ENCODE measurements around the gene VASH1.

GRCh38 chr14:76782885-76783566 lies 21.8 kb downstream of the VASH1 start:
- TF ChIP-seq NFIC (IDR thresholded peaks at IDR 0.05; ENCODE audit: borderline replicate concordance) (no peak), RCOR1 (IDR thresholded peaks at IDR 0.05; ENCODE audit: low read length) (no peak), CTCF (IDR thresholded peaks at IDR 0.05) (no peak), MAX (IDR thresholded peaks at IDR 0.05; ENCODE audit: low read depth) (no peak), EP300 (IDR thresholded peaks at IDR 0.05; ENCODE audit: borderline replicate concordance in 1 of 2, low read depth in 1 of 2, low read length in 1 of 2) (no peak), REST (IDR thresholded peaks at IDR 0.05; ENCODE audit: low read depth, low read length) (no peak), SMC3 (IDR thresholded peaks at IDR 0.05; ENCODE audit: low read depth, low read length) (no peak), RAD21 (IDR thresholded peaks at IDR 0.05; ENCODE audit: low read length) (no peak), POLR2AphosphoS5 (IDR thresholded peaks at IDR 0.05; ENCODE audit: low read depth, low read length) (no peak), YY1 (IDR thresholded peaks at IDR 0.05; ENCODE audit: low read depth) (no peak), TCF12 (IDR thresholded peaks at IDR 0.05) (no peak), USF2 (IDR thresholded peaks at IDR 0.05; ENCODE audit: borderline replicate concordance, low read depth, low read length) (no peak), EZH2phosphoT487 (IDR thresholded peaks at IDR 0.05; ENCODE audit: borderline replicate concordance, low read depth) (no peak), CHD2 (IDR thresholded peaks at IDR 0.05; ENCODE audit: low read length, partially characterized antibody) (no peak)

All from SK-N-SH (cell line).